HEK293T (cell line): ENCODE measurements around the gene DYNC1LI2.

Experiments
- CTBP1 ChIP-seq: fragments of 450-650 bp; IDR thresholded peaks from 2 replicates; pipeline ENCODE4 v1.6.1; 2016; ENCODE audit warnings: borderline replicate concordance
- ELF4 ChIP-seq: fragments of 450-650 bp; IDR thresholded peaks from 2 replicates; pipeline ENCODE4 v1.6.1; 2017; ENCODE audit warnings: antibody characterized with exemption
- FOXA1 ChIP-seq: fragments of 450-650 bp; IDR thresholded peaks from 2 replicates; pipeline ENCODE4 v1.6.1; 2016; ENCODE audit warnings: mild to moderate bottlenecking
- FOXK2 ChIP-seq: fragments of 450-650 bp; IDR thresholded peaks from 2 replicates; pipeline ENCODE4 v1.6.1; 2016; ENCODE audit warnings: mild to moderate bottlenecking
- FOXM1 ChIP-seq: fragments of 450-650 bp; IDR thresholded peaks from 2 replicates; pipeline ENCODE4 v1.6.1; 2017; ENCODE audit warnings: mild to moderate bottlenecking, borderline replicate concordance
- NFRKB ChIP-seq: fragments of 450-650 bp; IDR thresholded peaks from 2 replicates; pipeline ENCODE4 v1.6.1; 2016; ENCODE audit warnings: mild to moderate bottlenecking, moderate library complexity
- PKNOX1 ChIP-seq: fragments of 450-650 bp; IDR thresholded peaks from 2 replicates; pipeline ENCODE4 v1.6.1; 2016
- SP1 ChIP-seq: fragments of 450-650 bp; IDR thresholded peaks from 2 replicates; pipeline ENCODE4 v1.6.1; 2017
- SUZ12 ChIP-seq: fragments of 450-650 bp; IDR thresholded peaks from 2 replicates; pipeline ENCODE4 v1.6.1; 2016; ENCODE audit warnings: mild to moderate bottlenecking
- ZNF384 ChIP-seq: fragments of 450-650 bp; IDR thresholded peaks from 2 replicates; pipeline ENCODE4 v1.6.1; 2016

DNA sequence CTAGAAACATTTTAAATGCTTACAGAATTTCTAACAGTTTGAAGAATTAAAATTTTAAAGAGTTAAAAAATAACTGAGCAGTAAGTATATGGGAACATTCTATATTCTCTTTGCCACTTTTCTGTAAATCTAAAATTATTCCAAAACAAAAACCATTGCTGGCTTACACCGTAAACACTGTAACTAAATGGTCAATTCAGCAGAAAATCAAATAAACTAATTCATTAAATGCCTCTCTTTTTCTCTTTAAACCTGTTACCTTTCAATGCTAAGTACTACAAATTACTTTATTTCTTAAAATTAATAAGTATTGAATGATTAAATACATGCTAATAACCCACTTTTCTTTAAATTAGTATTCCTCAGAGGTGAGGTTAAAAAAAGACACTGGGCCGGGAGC is 36.0 kb upstream of the DYNC1LI2 start:
- TF ChIP-seq FOXM1 (no peak), ELF4 (no peak), FOXK2 (no peak), NFRKB (no peak), SUZ12 (no peak), FOXA1 (no peak), CTBP1 (no peak), SP1 (no peak), ZNF384 (no peak), PKNOX1 (no peak)
